ENCODE measurements around the gene MEP1B. TPM values are rescaled to one million over a fixed set of nuclear protein-coding genes. Genes with fewer than 3 reads are reported as not detected.
"Not testable (repeated sequence)": the region's sequence is repeated elsewhere in the genome, so short reads cannot be mapped to it uniquely, and the experiment has no call there.

MEP1B gene
- total RNA-seq, 1 donor from 2014 or later: 0.78 TPM

DNA sequence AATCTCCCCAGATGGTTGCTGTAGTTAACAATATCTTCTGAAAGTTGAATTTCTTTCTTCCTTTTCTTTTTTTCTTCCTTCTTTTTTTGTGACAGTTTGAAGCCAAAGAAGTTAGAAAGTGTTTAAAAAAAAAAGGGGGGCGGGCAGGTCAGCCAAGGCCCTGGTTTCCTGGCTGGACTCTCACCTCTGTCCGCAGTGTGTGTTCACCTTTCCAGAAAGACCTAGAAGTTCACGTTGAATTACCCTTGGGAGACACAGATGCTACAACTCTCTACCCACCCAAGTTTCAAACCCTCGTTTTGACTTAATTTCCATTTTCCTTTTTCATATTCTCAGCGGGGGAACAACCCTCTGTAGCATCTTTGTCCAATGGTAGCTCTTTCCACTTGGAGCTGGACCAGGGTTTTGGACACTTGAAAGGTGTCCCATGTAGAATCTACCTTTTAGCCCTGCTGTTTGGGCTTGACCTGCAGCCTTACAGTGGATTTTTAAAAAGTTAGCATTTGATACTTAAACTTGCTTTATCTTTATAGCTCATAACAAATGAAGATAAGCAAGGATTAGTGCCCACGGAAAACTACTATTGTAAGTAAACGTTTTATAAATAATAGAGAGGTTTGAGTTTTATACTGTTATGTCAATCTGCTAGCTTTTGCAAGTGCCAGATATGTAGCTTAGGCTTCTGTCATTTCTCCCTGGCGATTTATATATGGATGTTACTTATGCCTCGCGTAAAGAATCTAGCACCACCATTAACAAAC, 20.0 kb downstream of the MEP1B start:
- DNase-seq: no peak

DNA sequence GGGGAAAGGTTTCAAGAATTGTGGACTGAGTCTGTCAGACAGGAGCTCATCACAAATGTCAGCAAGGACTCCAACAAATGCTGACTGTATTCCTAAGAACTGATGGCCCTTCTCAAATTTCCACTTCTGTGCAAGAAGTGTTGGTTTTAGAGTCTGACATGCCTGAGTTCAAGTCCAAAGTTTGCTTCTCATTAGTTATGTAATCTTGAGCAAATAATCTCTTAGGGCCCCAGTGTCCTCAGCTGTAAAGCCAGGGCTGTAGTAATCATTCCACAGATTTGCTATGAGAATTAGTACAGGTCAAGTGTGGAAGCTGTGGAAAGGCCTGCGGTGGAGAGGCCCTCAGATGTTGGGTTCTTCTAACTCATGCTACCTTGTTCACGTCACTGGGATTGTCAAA, 23.9 kb downstream of the MEP1B start:
- DNase-seq: no peak

DNA sequence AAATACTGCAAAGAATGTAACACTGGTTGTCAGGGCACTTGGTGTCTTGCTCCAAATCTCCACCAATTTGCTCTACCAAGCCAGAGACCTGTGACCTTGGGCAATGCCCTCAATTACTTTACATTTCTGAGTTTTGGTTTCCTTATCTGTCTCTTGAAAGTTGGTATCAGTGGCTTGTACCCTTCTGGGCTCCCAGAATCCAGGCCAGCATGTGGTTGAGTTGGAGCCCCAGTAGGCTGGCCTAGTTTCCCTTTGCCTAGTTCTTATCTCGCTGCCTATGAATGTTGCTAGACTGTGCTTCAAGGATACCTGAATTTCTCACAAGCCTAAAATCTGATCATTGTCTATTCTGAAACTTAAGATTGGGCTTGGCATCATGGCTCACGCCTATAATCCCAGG, 26.6 kb downstream of the MEP1B start:
- DNase-seq: no peak

DNA sequence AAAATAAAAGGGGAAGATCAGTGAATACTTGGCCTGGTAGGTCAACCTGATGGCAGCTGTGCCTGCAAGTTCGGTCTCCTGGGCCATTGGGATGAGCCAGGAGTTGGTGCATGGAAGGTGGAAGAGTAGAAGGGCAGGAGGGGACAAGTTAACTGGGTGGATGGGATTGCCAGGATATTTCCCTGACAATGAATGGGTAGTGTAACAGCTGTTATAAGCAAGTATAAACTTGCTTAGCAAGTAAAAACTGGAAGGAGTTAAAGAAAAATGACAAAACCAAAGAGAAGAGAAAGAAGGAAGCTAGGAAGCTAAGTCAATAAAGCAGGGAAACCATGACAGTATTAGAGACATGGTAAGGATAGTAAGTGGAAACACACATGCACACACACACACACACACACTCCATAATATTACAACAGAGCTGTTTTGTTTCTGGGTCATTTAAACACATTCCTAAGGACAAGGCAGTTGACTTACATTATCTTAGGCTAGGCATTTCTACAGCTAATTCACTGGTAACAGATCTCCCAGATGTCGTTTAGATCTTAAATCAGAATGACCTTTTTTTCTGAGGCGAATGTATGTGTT, 29.7 kb downstream of the MEP1B start:
- DNase-seq: no peak

DNA sequence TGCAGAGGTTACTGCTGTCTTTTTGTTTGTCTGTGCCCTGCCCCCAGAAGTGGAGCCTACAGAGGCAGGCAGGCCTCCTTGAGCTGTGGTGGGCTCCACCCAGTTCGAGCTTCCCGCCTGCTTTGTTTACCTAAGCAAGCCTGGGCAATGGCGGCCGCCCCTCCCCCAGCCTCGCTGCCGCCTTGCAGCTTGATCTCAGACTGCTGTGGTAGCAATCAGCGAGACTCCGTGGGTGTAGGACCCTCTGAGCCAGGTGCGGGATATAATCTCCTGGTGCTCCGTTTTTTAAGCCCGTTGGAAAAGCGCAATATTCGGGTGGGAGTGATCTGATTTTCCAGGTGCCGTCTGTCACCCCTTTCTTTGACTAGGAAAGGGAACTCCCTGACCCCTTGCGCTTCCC, 43.5 kb downstream of the MEP1B start:
- not testable (repeated sequence) for DNase-seq

DNA sequence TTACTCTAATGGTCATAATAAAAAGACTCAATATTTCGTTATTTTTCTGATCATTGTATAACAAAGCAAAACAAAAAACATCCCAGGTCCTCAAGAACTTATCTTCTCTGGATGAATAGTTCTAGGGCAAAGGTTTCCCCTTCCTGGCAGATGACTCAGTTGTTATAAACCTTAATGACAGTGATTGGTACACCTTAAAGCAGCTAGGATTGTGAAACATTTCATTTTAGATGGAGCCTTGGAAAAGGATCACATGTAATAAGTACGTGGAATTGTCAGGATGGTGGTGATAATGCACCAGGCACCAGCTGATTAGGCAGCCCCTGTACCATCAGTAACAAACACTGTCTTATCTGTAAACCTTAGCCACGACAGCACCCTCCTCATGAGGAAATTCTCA, 47.2 kb downstream of the MEP1B start:
- no peak for DNase-seq

DNA sequence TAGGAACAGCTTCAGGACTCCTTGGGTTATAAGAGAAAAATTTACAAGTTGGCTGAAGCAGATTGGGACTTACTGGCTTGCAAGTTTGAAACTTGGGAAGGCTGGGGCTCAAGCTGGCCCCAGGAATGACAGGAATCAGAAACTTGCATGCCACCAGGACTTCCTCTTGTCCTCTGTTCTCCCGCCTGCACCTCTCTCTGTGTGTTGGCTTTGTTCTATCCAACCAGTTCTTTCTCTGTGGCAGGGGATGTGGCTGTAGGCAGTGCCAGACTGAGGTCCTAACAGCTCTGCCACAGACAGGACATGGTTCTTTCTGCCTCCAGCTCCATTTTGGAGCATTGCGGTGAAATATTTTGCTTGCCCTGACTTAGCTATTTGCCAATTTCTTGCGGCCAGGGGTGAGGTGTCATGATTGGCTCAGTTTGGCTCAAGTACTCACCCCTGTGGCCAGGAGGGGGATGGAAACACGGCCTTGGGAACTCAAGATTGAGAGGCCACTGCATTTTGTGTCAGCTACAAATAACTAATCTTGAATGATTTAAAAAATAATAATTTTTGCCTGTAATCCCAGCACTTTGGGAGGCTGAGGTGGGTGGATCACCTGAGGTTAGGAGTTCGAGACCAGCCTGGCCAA, 48.9 kb downstream of the MEP1B start:
- DNase-seq: no peak

DNA sequence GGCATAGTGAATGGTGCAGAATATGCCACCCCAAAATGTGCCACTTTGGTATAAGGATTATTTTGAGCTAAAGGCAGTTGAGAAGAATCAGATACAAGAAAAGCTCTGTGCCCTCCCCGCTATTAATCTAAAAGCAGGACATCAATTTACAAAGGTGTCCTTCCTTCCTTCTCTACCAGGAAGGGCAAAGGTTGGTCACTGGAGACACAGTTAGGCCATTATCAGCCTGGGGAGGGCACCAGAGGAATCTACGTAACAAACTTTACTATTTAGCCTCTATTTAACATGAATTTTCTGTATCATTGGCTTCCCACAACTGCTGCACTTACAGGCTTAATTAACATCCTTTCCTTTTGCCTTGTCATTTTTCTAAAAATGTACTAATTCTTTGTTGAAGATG, 52.6 kb downstream of the MEP1B start:
- no peak for DNase-seq

DNA sequence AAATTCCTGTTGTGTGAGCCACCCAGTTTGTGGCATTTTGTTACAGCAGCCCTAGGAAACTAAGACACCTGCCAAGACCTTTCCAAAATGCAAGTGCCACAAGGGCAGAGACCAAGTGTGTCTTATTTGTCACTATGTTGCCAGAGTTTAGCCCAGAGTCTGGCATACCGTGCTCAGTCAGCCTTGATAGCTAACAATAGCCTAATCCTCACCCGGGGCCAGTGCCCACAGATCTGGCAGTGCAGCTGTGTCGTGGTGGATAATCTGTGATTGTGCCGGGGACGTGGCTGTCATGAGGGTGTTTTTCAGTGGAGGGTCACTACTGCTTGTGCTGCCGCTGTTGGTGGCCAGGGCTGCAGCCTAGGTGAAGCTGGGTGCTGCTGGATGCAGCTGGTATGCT, 53.5 kb downstream of the MEP1B start:
- no peak for DNase-seq

DNA sequence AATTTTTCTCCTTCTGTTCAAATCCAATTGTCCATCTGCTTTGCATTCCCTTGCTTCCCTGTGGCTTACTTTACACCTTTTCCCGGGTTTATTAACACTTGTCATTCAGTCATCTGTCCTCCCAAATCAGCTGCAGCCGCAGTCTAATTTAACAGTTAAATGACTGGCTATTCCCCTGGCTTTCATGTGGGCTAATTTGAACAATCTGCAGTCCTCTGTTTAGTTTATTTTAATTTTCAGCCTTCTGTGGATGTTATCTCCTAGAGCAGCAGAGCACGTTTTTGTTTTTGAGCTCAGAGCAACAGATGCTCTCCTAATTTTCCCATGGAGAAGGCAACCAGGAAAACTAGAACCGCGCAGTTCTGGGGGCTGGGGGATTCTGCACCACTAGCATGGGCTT, 55.0 kb downstream of the MEP1B start:
- no peak for DNase-seq

DNA sequence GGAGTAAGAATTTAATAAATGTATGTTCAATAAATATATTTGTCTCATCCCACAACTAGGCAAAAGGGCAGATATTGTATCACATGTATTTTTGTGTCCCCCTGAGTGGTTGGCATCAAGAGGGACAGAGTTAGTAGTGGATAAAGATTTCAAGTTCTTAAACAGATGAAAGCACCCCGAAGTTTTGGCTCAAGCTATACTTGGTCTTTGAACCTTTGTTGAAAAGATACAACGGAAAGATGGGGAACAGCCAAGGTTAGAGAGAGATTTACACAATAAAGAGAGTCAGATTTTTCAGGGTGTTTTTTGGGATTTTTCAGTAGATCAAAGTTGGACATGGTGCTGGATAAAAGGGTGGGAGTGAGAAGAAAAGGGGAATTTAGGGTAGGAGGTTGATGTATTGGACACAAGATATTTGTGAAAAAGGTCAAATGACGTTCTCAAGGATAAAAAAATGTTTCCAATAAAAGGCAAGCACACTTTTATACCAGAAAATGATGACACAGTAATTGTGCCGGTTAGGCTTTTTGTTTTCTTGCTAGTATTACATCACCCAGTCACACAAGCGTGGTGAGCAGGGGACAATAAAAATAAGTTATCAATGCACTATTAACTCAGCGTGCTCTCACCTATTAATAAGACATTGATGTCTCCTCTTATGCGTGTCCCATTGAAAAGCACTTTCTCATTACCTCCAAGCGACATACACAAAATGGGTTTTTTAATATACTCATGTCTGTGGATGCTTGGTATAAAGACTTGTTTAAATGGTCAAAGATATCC, 59.5 kb downstream of the MEP1B start:
- DNase-seq: no peak

DNA sequence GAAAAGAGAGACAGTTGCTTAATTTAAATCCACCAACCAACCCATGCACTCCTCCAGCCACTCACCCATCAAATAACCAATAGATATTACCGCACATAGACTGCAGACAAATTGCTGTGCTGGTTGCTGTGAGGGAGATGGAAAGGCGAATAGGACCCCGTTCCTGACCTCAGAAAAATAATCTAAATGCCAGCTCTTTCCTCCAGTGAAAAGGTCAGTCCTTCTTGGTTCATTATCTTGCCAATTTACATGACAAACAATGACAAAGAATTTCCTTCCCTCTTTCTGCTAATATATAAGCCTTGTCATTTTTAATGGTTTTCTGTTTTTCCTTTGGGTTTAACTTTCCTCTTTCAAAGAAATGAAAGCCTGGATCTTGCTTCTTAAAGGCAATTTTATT, 61.6 kb downstream of the MEP1B start:
- no peak for DNase-seq

DNA sequence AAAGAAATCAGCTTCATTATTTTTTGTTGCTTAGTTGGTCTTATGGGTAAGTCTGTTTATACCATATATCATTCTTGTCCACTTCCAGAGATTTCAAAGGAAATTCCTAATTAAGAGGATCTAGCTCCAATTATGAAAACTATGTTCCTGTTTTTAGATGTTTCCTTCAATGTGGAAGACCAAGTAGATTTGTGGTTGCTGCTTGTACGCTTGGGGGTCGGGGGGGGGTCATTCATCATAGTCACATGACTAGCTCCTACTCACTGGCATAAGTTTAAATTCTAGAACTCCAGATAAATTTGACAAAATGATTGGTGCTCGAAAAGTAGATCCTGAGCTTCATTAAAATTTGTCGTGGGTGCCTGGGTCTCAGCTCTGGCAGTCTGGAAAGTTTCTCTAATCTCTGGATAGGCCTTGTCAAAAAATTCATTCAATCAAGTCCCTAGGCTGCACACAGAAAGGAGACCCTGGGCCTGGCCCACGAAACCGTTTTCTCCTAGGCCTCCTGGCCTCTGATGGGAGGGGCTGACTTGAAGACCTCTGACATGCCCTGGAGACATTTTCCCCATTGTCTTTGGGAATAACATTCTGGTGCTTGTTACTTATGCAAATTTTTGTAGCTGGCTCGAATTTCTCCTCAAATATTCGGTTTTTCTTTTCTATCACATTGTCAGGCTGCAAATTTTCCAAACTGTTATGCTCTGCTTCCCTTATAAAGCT, 62.5 kb downstream of the MEP1B start:
- DNase-seq: no peak

DNA sequence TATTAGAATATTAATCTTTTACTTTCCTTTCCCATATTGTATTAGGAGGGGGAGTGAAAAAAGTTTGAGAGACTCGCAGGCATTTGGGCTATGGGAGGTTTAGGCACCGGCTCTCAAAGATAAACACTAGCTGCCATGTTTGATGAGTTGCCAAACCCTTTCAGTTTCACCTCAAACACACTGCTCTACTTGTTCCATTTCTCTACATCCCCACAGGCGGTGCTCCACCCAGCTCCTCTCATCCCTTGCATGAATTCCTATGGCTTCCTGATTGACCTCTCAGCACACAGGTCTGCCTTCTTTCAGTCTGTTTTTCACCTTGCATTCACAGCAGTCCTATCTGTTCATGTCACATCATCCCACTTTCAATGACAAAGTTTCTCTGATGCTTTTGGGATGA, 65.7 kb downstream of the MEP1B start:
- DNase-seq: no peak

DNA sequence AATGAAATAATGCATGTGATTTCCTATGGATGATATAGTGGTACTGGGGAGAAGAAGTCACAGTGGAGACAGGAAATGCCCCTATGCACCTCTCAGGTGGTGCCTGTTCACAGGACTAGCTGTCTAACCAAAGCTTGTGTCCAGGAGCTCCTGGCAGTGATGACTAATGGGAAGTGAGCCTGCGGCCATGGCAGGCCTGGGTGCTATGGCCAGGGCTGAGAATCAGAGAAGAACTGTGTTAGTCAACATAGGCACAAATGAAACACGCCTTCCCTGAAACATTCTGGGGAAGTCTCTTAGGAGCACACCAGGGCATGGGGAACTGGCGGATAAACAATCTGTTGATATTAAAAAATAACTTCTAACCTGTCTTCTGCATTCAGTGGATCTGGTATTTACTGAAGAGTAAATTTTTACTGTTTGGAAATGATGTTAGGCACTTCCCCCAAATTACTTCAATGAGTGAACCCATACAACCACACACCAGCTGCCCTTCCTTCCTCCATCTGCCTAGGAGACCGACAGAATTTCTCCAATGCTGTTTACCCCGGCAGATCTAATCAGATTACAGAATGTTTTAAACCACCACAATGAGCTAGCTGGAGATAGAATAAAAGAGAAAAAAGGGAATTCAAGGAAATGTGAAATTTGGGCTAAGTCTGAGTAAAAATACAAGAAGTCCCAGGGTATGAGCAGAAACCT, 67.4 kb downstream of the MEP1B start:
- no peak for DNase-seq

DNA sequence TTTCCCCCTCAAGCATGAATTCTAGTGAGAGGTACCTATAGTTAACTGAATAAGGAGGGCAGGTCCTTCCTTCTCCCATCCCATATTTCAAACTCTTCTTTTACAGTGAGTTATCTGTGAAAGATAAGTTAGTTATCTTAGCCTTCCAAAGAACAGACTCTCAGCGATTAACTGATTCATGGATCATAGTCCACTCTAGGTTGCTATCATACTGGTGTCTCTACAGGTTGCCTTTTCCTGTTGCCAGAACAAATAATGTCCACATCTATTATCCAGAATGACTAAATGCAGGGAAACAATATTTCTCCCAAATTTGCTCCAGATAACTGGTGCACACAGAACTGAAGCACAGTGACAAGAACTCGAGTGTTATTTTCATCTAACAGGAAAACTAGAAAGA, 68.3 kb downstream of the MEP1B start:
- DNase-seq: no peak

DNA sequence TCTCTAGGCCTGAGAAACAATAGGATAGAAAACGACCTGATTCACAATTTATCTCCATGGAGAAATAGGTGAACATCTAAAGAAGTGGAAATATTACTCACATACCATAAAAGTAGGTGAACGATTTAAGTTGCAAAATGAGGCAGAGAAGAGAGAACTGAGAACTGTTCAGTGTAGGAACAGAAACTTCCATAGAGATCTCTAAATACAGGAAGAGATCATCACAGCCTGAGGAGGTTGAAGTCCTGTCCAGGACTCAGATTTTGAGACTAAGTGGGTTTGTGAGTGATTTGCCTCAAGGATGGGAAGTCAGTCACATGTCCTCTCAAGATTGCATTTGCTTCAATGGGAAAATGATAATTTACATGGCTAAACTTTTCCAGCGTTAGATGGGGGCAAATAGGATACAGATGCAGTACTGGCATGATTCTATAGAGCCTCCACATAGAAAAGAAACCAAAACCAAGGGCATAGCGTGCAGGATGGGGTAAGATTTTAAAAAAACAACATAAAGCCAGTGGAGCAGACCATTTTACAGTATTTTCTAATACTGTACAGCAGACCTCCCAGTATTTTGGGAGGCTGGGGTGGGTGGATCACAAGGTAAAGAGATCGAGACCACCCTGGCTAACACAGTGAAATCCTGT, 68.8 kb downstream of the MEP1B start:
- DNase-seq: no peak

DNA sequence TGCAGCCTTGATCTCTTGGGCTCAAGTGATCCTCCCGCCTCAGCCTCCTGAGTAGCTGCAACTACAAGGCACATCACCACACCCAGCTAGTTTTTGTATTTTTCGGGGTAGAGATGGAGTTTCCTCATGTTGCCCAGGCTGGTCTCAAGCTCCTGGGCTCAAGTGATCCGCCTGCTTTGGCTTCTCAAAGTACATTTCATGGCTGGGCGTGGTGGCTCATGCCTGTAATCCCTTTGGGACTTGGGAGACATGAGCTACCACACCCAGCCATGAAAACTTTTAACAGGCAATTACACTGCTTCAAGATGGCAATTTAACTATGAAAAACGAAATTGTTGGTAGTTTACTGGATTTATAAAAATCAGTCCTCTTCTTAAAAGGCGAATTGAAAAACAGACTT, 69.7 kb downstream of the MEP1B start:
- no peak for DNase-seq

DNA sequence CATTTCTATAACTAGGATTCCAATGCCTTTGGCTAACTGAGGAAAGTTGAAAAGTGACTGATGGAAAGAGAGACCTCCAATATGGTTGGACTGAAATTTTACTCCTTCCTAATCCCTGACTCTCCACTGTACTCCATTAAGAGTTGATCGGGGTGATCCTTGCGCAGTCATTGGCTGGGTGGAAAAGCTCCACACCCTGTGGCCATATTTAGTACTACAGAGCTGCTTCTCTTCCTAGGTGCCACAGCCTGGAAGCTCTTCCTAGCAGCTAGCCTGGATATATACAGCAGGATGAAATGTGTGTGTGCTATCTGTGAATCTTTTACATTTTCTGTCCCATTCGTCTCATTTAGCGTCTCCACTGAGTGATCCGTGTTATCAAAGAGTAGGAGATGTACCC, 71.2 kb downstream of the MEP1B start:
- DNase-seq: no peak

DNA sequence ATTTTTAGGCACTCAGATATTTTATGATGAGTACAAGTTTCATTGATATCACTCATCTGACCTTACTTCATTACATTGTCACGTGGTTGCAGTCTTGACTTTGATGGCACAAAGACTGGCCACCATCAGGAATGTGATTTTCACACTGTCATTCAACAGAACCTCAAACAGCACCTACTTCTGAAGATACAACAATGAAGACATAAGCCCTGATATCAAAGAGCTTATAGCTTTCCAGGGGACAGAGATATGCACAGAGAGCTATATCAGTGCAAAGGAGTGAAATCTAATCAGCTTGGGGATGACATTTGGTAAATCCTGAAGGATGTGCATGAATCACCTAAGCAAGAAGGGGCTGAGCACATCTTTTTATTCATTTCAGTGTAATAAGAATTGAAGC, 72.3 kb downstream of the MEP1B start:
- no peak for DNase-seq

DNA sequence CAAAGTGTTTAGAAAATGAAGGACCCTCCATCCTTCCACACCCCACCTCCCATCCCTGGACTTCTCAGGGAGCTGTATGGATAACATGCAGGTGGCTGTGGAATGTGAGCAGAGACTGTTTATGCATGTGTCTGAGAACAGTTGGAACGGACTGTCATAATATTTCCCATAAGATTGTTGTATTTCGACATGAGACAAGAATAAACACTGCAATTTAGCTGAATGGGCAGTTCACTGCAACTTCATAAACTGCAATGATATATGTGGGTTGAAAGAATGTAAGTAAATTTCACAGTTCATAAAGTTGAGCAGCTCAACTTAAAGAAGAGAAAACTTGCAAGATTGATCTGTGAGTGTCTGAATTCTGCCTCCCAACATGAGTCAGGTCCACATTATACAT, 74.6 kb downstream of the MEP1B start:
- no peak for DNase-seq
